ENCODE results near the gene UNC119B.

Gene UNC119B

DNA sequence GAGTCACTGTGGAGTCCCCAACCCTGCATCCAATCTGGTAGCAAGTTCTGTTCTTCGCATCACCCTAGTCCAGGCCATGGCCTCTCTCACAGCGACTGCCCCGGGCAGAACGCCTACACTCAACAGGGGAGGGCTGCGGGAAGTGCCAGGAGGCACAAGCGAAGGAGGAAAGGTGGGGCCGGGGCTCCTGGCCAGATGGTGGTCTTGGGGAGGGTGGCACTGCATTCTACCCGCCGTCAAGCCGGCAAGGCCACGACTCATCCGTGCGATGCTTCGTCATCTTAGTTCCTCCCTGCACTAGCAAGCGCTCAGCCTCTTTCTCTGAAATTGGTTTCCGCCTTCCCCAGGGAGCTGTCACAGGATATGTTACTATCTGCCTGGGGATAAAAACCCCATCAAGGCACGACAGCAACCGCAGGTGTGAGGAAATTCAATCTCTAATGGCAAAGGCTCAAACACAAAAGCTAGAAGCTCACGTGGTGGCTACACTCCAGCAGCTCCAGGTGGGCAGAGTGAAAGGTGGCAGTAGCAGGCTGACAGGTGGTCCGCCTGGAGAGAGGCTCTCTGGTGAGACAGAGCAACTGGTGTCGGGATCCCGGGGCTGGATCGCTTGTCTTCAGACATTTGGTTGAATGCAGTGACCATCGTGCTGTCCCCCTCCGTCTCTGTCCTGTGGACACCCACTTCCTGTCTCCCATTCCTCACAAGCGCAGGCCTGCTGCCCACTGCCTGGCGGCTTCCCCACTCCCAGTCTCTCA is 49.5 kb downstream of the UNC119B start:
- peaks cover 36% of the 10 kb centered on the region for H3K4me1 Mint-ChIP-seq
- TF ChIP-seq, protein P1, sequence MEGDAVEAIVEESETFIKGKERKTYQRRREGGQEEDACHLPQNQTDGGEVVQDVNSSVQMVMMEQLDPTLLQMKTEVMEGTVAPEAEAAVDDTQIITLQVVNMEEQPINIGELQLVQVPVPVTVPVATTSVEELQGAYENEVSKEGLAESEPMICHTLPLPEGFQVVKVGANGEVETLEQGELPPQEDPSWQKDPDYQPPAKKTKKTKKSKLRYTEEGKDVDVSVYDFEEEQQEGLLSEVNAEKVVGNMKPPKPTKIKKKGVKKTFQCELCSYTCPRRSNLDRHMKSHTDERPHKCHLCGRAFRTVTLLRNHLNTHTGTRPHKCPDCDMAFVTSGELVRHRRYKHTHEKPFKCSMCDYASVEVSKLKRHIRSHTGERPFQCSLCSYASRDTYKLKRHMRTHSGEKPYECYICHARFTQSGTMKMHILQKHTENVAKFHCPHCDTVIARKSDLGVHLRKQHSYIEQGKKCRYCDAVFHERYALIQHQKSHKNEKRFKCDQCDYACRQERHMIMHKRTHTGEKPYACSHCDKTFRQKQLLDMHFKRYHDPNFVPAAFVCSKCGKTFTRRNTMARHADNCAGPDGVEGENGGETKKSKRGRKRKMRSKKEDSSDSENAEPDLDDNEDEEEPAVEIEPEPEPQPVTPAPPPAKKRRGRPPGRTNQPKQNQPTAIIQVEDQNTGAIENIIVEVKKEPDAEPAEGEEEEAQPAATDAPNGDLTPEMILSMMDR (IDR thresholded peaks at IDR 0.05; ENCODE audit: unreplicated experiment in 3 of 3) = no peak
- no peak overlapping the region for H3K4me3 Mint-ChIP-seq
- no peaks in the 10 kb centered on the region for H3K27me3 Mint-ChIP-seq (ENCODE audit: low read depth)
- H3K9me3 Mint-ChIP-seq = peaks cover 5% of the 10 kb centered on the region
- H3K27ac Mint-ChIP-seq = peak overlapping the region in 2 of 3 experiments; percentile 92 to 97
- peaks cover 31% of the 10 kb centered on the region for H3K36me3 Mint-ChIP-seq (ENCODE audit: low read depth)

DNA sequence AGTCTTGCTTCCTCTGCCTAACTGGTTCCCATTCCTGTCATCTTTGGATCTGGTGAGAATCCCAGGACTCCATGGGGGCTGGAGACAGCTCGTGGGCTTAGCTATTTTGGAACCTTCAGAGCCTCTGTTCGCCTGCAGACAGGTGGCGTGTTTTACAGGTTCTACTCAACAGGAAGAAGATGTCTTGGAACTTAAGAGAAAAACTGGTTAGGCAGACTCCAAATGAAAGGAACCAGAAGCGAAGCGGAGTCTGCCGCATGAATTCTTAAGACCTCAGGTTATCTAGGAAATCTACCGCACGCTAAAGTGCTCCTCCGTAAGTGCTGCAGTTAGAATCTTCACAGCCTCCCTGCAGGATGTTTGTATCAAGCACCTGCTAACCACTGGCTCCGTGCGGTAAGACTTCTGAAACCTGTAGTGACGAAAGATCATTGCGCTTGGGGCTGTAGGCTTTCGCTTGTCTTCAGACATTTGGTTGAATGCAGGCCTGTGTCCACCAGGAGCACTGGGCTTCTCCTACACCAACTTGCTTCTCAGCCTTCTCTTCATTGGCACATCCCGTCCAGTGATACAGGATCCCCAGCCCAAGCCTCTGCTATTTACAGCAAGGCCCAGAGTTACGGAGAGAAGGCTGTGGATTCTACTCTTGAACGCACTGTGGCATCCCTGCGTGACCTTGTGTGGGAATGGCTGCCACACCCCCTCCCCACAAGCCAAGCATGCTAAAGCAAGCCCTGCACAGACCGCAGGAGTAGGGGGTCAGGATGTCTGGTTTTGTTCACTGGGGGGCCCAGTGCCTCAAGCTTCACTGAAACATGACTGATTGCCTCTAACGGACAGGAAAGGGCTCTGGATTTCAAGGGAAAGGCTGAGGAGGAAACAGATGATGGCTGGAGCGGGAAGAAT is 50.3 kb downstream of the UNC119B start:
- Mint-ChIP-seq H3K36me3 (ENCODE audit: low read depth) (peaks cover 37% of the 10 kb centered on the region), H3K4me1 (peaks cover 36% of the 10 kb centered on the region), H3K4me3 (peak overlapping the region; percentile 45 to 65 (median 50)), H3K27ac (peak overlapping the region; percentile 92 to 97 (median 97)), H3K27me3 (ENCODE audit: low read depth) (no peaks in the 10 kb centered on the region), H3K9me3 (no peaks in the 10 kb centered on the region)
- TF ChIP-seq, protein P1 (IDR thresholded peaks at IDR 0.05; ENCODE audit: unreplicated experiment in 3 of 3) = no peak

DNA sequence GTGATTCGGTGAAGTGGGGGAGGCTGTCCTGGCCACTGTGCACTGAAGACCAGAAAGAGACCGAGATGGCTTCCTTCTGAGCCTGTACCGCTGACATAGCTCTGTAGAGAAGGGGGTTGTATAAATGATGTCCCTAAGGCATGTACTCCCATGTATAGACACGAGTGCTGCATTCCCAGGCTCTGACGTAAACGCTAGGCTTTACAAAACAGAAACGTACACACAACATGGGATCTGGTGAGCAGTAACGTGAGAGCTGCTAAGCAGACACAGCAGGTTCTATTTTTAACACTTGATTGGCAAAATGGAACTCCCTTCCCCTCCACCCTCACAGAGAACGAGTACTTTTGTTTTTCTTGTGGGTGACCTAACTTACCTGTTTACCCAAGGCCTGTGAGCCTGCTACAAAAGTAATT is 51.3 kb downstream of the UNC119B start:
- H3K4me3 Mint-ChIP-seq = peak overlapping the region; percentile 39 to 65 (median 45)
- TF ChIP-seq, protein P1 (IDR thresholded peaks at IDR 0.05; ENCODE audit: unreplicated experiment in 3 of 3) = no peak
- H3K27ac Mint-ChIP-seq = peak overlapping the region; percentile 92 to 97 (median 97)
- H3K9me3 Mint-ChIP-seq = no peaks in the 10 kb centered on the region
- H3K4me1 Mint-ChIP-seq = peaks cover 36% of the 10 kb centered on the region
- H3K36me3 Mint-ChIP-seq (ENCODE audit: low read depth) = peaks cover 45% of the 10 kb centered on the region
- H3K27me3 Mint-ChIP-seq (ENCODE audit: low read depth) = no peaks in the 10 kb centered on the region

DNA sequence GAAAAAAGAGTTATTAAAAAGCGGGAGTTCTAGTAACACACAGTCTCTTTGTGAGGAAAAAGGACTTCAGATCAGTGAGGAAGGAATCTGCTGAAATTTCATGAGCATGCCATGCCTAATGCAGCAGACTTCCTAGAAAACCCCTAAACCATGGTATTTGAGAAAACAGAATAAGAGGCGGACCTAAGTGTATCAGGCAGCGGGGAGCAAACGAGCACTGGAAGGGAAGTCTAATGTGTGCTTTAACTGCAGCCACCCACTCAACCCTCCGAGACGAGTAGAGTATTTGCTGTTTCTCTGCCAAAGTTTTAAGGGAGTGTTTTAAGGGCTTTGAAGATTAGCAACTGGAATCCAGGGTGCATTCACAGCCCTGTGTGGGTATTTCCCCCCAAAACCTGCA is 51.8 kb downstream of the UNC119B start:
- Mint-ChIP-seq H3K27me3 (ENCODE audit: low read depth) (no peaks in the 10 kb centered on the region), H3K4me3 (peak overlapping the region in 2 of 3 experiments; percentile 2 to 65), H3K36me3 (ENCODE audit: low read depth) (peaks cover 51% of the 10 kb centered on the region), H3K9me3 (no peaks in the 10 kb centered on the region), H3K27ac (peak overlapping the region; percentile 92 to 97 (median 97)), H3K4me1 (peaks cover 36% of the 10 kb centered on the region)
- TF ChIP-seq, protein P1 (IDR thresholded peaks at IDR 0.05; ENCODE audit: unreplicated experiment in 3 of 3) = no peak

DNA sequence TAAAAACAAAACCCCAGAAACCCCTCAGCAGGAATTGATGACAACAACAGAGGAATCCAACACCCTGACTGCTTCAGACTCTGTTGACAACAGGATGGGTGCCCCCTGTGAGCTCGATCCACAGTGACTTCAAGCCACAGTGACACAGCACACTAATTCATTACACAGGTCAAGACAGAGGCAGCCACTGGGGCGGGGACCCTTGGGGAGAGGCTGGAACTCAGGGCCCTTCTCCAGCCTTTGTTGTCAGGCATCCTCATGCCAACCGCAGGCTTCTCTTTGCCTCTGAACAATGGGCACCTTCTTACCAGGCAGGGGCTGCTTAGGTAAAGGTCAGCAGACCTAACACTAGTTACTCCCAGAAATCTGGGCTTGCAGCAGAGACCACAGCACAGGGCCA is 53.0 kb downstream of the UNC119B start:
- Mint-ChIP-seq H3K9me3 (no peaks in the 10 kb centered on the region), H3K36me3 (ENCODE audit: low read depth) (peaks cover 59% of the 10 kb centered on the region), H3K4me3 (no peak overlapping the region), H3K27ac (peak overlapping the region; percentile 44 to 92 (median 67)), H3K27me3 (ENCODE audit: low read depth) (no peaks in the 10 kb centered on the region), H3K4me1 (peaks cover 36% of the 10 kb centered on the region)
- TF ChIP-seq, protein P1 (IDR thresholded peaks at IDR 0.05; ENCODE audit: unreplicated experiment in 3 of 3) = no peak
